Fibroblast of skin of left biceps (primary cell): ENCODE measurements around the gene CASK.
"Not testable (repeated sequence)": the region's sequence is repeated elsewhere in the genome, so short reads cannot be mapped to it uniquely, and the experiment has no call there.

Experiments
- DNase-seq, 2 experiments: peaks; one replicate each; pipeline ENCODE4 v3.0.0-alpha.2; 2013; ENCODE audit warnings: low read depth in 2 of 2

The CASK gene

DNA sequence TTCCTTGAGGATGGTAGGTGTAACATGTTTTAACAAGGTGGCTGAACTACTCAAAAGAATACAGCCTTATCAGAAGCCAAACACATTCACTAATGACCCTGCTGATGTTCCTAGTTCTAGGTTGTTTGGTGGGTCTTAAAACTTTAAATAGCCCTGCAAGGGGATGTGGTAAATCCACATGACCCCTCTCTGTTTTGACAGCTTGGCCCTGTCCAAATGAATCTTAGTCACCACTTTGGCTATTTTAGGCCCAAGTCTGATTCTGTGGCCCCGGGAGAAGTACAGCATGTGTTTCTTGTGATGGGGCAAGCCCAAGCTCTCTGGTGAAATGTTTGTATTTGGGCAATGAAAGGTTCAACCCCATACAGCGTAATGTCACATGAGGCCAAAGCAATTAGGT is 289.1 kb downstream of the CASK start:
- no peak for DNase-seq

DNA sequence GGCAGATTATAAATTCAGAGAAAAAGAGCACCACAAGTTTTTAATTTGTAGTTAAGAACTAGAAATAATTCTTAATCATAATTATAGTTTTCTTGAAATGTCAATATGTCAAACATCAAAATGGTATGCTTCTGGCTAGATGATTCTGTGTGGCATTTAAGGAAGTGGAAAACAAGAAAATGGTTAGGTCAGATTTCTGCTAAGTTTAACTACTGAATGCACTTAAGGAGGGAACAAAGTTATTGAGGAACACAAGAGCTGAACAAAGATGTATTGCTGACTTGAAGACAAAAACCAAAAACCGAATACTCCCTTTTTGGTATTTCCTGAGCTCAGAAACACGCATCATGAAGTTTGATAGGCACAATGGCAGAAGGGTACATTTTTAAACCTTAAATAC is 293.3 kb downstream of the CASK start:
- DNase-seq = no peak

DNA sequence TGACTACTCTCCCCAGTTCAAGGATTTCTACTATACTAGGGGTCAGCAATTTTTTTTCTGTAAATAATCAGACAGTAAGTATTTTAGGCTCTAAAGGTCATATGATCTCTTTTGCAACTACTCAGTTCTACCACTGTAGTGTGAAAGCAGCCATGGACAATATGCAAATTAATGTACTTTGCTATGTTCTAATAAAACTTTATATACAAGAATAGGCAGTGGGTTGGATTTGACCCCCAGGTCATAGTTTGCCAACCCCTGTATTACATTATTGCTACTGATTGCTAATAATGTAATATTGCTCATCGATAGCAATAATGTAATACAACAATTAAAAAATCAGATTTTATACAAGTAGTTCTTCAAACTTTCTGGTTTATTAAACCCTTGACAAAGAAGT is 293.8 kb downstream of the CASK start:
- DNase-seq = no peak

DNA sequence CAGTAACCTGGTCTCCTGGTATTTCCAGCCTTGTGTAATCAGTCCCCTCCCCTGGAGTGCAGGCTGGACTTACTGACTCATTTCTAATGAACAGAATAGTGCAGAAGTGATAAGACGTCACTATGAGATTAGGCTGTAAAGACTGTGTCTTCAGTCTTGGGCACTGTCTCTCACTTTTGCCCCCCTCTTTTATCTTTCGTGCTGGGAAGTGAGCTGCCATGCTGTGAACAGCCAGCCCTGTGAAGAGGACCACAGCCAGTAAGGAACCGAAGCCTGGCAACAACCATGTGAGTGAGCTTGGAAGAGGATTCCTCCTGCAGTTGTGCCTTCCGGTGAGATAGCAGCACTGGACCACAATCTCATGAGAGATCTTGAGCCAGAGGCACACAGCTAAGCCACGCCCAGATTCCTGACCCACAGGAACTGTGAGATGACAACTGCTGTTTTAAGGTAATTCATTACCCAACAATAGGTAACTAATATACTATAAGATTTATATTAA is 302.1 kb downstream of the CASK start:
- DNase-seq = no peak

DNA sequence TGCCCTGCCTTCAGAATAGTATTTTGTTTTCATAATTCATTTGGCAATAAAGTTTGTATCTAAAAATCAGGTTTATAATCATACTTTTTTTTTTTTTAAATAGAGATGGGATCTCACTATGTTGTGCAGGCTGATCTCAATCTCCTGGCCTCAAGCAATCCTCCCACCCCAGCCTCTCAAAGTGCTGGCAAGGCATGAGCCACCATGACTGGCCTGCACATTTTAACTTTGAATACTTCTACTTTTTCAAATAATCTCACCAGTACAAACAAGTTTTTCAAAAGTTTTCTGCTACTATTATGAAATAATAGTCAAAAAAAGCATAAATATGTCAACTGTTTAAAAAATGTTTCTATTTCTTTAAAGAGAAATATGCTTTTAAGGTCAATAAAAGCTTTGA is 304.1 kb downstream of the CASK start:
- no peak for DNase-seq

DNA sequence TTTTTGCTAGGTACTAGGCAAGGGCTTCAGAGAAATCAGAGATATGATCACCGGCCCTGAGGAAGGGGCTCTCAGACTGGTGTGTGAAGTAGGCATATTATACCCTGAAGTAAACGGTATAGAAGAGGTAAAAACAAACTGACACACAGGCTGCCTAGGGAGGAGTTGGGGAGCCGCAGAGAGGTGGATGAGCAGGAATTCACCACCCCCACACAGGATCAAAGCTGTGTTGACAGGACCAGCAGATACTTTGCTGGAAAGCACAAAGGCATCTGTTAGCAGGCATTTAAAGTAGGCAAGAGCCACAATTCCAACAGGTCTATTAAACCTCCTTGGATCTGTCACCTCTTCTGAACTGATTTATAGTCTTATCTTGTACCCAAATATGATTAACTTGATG is 306.4 kb downstream of the CASK start:
- no peak for DNase-seq

DNA sequence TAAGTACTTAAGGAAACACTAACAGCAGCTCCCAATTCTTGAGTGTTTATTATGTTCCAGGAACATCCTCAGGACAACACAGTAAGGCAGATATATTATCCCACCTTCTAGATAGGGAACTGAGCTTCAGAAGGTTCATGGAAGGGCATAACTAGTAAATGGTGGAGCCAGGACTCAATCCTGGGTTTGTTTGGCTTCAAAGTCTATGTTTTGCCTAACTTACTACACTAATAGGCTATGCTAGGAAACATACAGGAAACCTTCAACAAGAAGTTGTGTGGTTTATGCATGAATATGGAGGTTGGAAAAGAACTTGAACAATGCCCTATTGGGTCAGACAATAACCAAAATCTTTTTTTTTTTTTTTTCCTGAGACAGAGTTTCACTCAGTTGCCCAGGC is 307.1 kb downstream of the CASK start:
- no peak for DNase-seq

DNA sequence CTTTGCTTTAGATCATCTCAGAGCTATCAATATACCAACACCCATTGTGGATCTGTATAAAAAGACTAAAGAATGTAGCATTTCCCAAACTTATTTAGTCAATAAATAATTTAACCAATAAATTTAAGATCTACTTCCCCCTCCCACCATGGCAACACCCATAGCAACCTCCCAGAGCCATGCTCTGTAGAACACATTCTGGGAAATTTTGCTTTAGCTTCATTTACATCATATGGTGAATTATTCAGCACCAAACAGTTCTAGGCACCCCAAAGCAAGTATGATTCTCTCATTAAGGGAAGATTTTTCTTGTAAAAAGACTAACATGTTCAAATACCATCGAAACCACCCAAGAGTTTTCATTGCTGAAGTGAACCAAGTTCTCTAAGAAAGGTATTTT is 315.1 kb downstream of the CASK start:
- DNase-seq = no peak

DNA sequence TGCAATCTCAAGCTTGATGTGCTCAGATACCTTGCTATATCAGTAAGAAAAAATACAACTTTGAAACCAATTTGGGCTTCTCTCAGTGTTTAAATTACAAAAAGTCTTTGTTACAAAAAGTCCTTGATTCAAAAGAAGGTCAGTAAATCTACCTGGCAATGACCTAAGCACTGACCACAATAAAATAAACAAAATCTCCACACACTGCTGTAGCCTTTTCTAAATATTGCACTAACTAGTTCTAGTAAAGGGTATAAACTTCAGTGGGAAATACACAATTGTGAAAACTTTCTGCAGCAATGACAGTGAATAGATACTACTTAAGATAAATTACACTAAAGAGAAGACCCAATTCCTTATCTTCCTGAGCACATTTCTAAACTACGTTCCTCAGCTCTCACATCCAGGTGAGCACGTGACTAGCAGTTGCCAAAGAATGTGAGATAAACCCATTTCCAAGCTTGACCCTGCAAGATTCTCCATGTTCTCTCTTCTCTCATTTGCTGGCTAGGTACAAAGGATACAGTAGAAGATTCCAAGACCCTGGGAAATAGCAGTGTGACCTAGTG is 316.0 kb downstream of the CASK start:
- no peak for DNase-seq

DNA sequence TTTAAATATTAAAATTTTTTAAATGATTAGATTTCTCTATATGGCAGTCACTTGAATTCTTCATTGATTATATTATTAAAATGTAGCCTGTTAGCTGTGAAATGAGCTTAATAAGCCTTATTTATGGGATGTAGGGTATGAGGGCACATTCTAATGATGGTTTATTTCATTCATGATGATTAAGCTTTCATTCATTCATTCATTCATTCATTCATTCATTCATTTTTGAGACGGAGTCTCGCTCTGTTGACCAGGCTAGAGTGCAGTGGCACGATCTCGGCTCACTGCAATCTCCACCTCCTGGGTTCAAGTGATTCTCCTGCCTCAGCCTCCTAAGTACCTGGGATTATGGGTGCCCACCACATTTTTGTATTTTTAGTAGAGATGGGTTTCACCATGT is 317.3 kb downstream of the CASK start:
- not testable (repeated sequence) for DNase-seq

DNA sequence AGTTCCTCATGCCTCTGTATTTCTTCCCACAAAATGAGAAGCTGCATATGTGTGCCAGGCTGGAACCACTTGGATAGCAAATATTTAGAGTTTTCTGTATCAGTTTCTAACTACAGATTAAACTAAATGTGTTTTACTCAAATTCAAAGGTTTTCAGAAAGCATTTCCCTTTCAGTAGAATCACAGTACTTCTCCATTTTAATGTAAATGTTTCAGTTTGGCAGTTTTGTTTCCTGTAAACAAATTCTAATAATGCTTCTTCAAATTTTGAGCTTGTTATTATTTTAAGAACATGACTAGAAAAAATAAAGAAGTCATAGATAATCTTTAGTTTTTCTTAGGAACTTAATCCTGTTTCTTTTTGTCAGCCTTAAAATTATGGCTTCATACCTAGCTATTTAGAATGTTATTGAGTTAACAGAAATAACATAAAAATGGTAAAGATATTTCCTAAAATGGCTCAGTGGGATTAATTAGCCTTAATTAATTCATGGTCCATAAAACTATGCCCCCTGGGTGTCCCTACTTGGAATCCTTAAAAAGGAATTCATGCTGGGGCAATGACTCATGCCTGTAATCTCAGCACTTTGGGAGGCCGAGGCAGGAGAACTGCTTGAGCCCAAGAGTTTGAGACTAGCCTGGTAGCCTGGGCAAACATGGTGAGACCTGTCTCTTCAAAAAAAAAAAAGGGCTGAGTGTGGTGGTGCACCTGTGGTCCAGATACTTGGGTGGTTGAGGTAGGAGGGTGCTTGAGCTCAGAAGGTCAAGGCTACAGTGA is 318.4 kb downstream of the CASK start:
- DNase-seq = no peak

DNA sequence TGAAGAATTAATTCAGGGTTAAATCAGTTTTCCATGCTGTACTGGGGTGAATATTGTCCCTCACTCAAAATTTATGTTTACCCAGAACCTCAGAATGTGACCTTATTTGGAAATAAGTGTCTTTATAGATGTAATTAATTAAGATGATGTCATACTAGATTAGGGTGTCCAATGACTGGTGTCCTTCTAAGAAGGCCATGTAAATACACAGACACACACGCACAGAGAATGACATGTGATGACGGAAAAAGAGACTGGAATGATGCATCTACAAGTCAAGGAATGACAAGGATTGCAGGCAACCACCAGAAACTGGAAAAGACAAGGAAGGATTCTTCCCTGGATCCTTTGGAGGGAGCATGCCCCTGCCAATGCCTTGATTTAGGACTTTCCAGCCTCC is 319.2 kb downstream of the CASK start:
- DNase-seq = no peak

DNA sequence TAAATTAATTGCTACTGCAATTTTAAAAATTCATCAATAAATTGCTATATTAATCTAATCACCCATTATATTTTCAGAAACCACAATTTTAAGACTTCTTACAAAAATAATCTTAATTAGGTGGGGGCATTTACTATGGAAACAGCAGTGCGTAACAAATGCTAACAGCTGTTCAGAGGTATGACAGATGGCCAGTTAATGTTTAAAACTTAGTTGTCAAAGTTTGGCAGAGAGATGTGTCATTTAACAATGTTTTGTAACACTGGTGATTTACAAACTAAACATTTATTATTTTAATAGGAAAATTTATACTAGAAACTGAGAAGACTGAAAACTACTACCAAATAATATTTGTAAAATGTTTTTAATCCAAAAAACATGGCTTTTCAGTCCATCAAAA is 319.8 kb downstream of the CASK start:
- no peak for DNase-seq

DNA sequence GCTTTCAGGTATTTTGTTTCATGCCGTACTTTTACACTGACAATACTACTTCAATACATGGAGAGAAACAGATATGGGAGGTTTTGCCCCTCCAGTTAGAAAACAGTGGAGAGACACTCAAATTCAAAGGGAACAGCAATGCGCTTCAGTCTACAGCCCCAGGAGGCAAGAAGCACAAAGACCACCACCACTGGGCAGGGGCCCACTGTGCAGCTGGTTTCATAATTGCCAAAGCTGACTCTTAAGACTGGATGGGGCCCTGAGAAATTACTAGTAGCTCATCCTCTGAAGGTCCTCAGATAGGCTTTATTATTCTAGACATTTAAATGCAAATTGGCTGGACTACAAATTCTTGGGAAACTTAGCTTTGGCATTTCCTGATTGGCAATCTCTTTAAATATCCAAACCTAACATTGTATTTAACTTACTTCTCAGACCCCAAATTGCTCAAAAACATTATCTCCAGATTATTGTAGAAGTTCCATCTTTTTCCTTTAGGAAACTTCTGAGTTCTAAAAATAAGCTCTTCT is 320.5 kb downstream of the CASK start:
- DNase-seq = peak in 1 of 2 experiments; percentile 6

DNA sequence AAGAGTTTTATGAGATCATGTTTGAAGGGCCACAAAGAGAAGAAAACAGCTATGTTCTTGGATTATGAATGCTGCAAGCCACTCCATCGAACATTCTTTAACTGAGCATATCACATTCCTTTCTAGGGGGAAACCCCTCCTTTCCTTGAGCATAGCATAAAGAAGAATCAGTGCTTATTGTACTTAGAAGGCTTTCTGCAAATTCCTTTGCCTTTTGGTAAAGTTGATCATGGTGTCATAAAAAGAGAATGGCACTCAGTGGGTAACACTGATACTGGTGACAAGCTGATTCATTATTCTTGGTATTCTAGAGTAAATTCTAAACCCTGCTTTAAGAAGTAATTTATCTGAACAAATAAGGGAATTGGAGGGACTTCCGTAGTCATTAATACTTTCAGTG is 323.1 kb downstream of the CASK start:
- DNase-seq = peak; percentile 32 to 38

DNA sequence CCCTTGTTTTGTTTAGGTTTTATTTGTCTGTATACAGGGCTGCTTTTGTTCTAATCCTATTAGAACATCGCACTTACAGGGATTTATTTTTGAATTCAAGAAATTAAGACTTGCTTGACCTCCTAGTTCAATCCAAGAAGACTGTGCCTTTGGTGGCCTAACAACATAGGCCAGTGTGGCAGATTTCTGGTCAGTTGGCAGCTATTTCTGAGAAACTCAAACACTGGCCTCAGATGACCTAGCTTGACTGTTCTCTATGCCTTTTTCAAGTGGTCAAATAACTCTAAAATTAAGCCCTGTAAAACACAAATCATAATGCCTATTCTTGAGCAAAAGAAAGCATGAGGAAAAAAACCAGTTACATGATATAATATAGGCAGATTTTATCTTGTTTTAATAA is 323.8 kb downstream of the CASK start:
- no peak for DNase-seq

DNA sequence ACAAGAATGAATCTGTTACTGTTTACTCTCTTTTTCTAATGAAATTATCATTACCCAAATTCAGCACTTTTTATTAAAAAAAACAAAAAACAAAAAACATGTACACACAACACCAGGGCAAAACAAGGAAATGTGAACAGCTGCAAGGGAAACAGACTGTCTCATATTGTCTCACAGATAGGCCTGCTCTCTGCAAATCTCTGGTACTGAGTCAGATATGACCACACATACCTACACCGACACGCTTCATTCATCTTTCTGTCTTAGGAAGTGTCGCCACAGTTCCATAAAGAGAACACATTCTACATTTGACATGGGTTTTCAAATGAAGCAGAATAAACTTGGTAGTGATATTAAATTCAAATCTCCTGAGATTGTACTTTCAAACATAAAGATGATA is 326.8 kb downstream of the CASK start:
- no peak for DNase-seq

DNA sequence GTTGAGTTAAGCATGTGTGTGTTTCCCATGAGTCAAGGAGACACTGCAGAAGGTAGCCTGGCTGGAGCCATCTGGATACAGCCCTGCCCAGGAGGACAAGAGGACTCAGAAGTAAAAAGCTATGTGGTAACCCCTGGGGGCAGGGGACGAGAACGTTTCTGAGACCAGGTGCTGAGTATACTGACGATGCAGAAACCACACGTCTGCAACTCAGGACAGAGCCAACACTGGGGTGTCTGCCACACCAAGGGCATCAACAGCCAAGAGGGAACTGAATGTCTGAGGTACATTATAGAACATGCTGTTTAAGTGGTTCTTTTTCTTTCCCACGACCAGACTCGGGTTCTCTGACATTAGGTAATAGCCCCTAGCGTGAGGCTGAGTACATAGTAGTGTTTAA is 328.7 kb downstream of the CASK start:
- no peak for DNase-seq

DNA sequence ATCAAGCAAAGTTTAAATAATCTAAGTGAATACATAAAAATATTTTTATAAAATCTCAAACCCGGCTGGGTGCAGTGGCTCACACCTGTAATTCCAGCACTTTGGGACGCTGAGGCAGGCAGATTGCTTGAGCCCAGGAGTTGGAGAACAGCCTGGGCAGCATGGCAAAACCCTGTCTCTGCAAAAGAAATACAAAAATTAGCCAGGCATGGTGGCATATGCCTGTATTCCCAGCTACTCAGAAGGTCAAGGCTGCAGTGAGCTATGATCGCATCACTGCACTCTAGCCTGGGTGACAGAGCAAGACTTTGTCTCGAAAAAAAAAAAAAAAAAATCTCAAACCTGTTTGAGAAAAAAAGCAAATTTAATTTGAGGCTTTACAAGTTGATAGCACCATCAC is 331.4 kb downstream of the CASK start:
- DNase-seq = no peak

DNA sequence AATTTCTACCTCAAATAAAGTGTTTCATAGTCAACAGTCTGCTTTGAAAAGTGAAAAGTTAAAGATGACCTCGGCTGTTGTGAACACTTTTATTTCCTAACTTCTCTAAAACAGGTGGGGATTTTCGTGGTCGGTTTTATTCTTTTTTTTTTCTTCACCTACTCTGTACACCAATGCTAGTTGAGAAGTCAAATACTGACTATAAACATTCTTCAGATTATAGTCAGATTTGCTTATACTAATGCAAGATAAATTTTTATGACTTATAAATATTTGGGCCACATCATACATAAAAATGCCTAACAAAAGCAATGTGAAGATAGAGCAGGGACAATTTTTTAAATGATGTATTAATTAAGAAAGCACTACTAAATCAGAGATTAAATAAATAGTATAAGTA is 332.7 kb downstream of the CASK start:
- no peak for DNase-seq

DNA sequence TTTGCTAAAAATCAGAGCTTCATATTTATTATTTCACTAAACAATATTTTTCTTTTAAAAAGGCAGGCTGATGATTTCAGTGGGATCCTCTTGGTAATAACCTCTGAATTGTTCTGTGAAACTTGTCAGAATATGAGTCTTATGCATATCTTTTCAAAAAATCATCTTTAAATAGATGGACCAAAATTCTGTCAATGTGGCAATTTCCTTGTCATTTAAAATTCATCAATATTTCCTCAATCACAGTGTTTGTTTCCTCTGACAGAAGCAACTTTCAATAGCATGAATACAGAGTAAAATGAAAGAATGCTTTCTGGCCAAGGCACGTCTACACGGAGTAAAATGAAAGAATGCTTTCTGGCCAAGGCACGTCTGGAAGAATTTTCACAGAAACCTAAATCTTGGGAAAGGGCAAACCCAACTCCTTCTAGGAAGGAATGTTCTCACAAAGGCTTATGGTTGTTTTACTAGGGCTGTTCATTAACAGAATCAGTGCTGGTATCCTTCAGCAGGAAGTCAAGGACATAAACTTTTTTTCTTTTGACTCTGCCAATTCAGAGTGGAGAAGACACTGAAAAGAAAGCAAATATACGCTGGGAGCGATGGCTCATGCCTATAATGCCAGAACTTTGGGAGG is 333.6 kb downstream of the CASK start:
- DNase-seq = no peak

DNA sequence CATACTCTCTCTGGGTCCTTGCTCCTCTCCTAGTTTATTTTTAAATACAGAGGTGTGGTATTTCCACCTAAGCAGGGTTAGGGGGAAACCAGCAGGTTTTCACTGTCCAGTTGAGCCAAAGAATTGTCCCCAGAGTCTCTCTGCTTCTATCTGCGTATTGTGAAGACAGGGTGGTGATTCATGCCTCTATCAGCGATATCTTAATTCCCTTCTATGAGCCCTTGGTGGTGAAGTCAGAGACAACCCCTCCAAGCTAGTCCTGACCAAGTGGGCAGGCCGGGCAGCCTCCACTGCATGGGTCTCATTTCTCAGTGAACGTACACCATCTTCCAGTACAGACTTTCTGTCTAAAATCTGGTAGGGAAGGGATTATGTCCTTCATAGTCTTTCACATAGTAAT is 335.1 kb downstream of the CASK start:
- no peak for DNase-seq
